BLaER1 (cell line): Measurements from ENCODE around the gene STAB1.
A peak's percentile ranks its signal among the peaks of the same experiment; 100 is the strongest.
"Not testable (repeated sequence)": the region's sequence is repeated elsewhere in the genome, so short reads cannot be mapped to it uniquely, and the experiment has no call there.

Source experiments
- H3K27ac ChIP-seq: shearing (Covaris generic); formaldehyde crosslinking; 2 replicates; pipeline ENCODE4 v1.8.1; 2022
- H3K27me3 ChIP-seq: shearing (Covaris generic); formaldehyde crosslinking; 2 replicates; pipeline ENCODE4 v1.8.1; 2022
- H3K36me3 ChIP-seq: shearing (Covaris generic); formaldehyde crosslinking; 2 replicates; pipeline ENCODE4 v1.8.1; 2022
- H3K4me1 ChIP-seq: shearing (Covaris generic); formaldehyde crosslinking; 2 replicates; pipeline ENCODE4 v1.8.1; 2022
- H3K4me2 ChIP-seq: shearing (Covaris generic); formaldehyde crosslinking; 2 replicates; pipeline ENCODE4 v1.8.1; 2022
- H3K4me3 ChIP-seq: shearing (Covaris generic); formaldehyde crosslinking; 2 replicates; pipeline ENCODE4 v1.8.1; 2022
- H3K9ac ChIP-seq: shearing (Covaris generic); formaldehyde crosslinking; 2 replicates; pipeline ENCODE4 v1.8.1; 2022
- H3K9me3 ChIP-seq: shearing (Covaris generic); formaldehyde crosslinking; 2 replicates; pipeline ENCODE4 v1.8.1; 2022
- H4K20me1 ChIP-seq: shearing (Covaris generic); formaldehyde crosslinking; 2 replicates; pipeline ENCODE4 v1.8.1; 2022
- Cebpa-rat ChIP-seq: shearing (Covaris generic); IDR thresholded peaks from 2 replicates; pipeline ENCODE4 v1.8.1; 2022

STAB1 gene

DNA sequence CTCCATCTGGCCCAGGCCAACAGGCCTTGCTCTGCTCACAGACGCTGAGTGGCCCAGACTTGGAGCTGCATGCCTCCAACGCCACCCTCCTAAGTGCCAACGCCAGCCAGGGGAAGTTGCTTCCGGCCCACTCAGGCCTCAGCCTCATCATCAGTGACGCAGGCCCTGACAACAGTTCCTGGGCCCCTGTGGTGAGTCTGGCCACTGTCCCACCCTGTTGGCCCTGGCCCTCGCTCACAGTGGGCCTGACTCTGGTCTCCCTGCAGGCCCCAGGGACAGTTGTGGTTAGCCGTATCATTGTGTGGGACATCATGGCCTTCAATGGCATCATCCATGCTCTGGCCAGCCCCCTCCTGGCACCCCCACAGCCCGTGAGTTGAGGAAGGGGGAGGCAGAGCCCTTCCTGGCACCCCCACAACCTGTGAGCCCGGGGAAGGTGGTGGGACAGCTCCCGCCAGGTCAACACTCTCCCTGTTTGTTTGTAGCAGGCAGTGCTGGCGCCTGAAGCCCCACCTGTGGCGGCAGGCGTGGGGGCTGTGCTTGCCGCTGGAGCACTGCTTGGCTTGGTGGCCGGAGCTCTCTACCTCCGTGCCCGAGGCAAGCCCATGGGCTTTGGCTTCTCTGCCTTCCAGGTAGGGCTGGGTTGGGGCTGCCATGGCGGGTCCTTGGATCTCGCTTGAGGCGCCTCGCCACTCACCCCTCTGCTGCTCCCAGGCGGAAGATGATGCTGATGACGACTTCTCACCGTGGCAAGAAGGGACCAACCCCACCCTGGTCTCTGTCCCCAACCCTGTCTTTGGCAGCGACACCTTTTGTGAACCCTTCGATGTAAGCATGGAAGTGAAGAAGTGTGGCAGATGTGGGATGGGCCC lies 28.5 kb downstream of the STAB1 start:
- no peak overlapping the region for H3K27ac ChIP-seq
- TF ChIP-seq Cebpa-rat: no peak
- peaks cover 22% of the 10 kb centered on the region; the same call in 1 of the 2 replicates for H4K20me1 ChIP-seq
- H3K4me3 ChIP-seq: no peak overlapping the region
- H3K4me1 ChIP-seq: peaks cover 6% of the 10 kb centered on the region; the same call in 1 of the 2 replicates
- H3K36me3 ChIP-seq: peaks cover 68% of the 10 kb centered on the region
- H3K4me2 ChIP-seq: no peak overlapping the region
- no peaks in the 10 kb centered on the region for H3K9me3 ChIP-seq
- no peaks in the 10 kb centered on the region for H3K27me3 ChIP-seq
- no peak overlapping the region for H3K9ac ChIP-seq

DNA sequence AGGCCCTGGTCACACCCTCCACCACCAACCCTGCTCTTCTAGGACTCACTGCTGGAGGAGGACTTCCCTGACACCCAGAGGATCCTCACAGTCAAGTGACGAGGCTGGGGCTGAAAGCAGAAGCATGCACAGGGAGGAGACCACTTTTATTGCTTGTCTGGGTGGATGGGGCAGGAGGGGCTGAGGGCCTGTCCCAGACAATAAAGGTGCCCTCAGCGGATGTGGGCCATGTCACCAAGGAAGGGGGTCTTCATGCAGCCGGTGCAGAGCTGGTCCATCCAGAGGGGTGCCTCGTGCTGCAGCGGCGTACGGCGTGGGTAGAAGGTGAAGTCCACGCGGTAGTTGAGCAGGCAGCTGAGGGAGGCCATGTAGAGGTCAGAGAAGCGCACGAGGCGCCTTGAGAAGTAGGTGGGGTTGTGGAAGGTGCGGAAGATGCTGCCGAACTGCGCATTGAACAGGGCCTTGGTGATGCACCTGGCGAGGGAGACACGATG lies 29.2 kb downstream of the STAB1 start:
- TF ChIP-seq Cebpa-rat: no peak
- H3K36me3 ChIP-seq: peaks cover 75% of the 10 kb centered on the region
- H3K27ac ChIP-seq: no peak overlapping the region
- peaks cover 29% of the 10 kb centered on the region for H4K20me1 ChIP-seq
- H3K9me3 ChIP-seq: no peaks in the 10 kb centered on the region
- H3K27me3 ChIP-seq: no peaks in the 10 kb centered on the region
- H3K4me3 ChIP-seq: no peak overlapping the region
- no peak overlapping the region for H3K4me2 ChIP-seq
- no peak overlapping the region for H3K9ac ChIP-seq
- H3K4me1 ChIP-seq: peaks cover 6% of the 10 kb centered on the region; the same call in 1 of the 2 replicates

GRCh38 chr3:52524752-52525679 lies 29.9 kb downstream of the STAB1 start:
- H3K36me3 ChIP-seq: peaks cover 82% of the 10 kb centered on the region
- H3K9me3 ChIP-seq: no peaks in the 10 kb centered on the region
- no peak overlapping the region for H3K4me3 ChIP-seq
- no peak overlapping the region for H3K9ac ChIP-seq
- H3K4me2 ChIP-seq: no peak overlapping the region
- H3K27me3 ChIP-seq: no peaks in the 10 kb centered on the region
- H4K20me1 ChIP-seq: peaks cover 36% of the 10 kb centered on the region
- H3K4me1 ChIP-seq: peaks cover 9% of the 10 kb centered on the region
- no peak for TF ChIP-seq Cebpa-rat
- H3K27ac ChIP-seq: no peak overlapping the region

- Histone ChIP-seq H3K4me2 (no peak overlapping the region), H3K36me3 (peaks cover 91% of the 10 kb centered on the region), H3K9ac (no peak overlapping the region), H3K9me3 (no peaks in the 10 kb centered on the region), H3K27ac (no peak overlapping the region), H3K4me1 (peaks cover 18% of the 10 kb centered on the region), H3K27me3 (no peaks in the 10 kb centered on the region), H4K20me1 (peaks cover 45% of the 10 kb centered on the region), H3K4me3 (no peak overlapping the region)
- no peak for TF ChIP-seq Cebpa-rat
Measured at GRCh38 chr3:52525680-52526561, 30.8 kb downstream of the STAB1 start.

DNA sequence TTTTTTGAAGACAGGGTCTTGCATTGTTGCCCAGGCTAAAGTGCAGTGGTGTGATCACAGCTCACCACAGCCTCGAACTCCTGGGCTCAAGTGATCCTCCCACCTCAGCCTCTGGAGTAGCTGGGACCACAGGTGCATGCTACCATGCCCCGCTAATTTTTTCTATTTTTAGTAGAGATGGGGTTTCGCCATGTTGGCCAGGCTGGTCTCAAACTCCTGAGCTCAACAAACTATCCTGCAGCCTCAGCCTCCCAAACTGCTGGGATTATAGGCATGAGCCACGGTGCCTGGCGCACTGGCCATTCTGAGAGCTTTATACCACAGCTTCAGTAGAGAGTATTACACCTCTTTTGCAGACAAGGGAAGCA lies 31.5 kb downstream of the STAB1 start:
- not testable (repeated sequence) for H3K27ac ChIP-seq, H3K9me3 ChIP-seq, H3K27me3 ChIP-seq, H3K4me2 ChIP-seq, H3K9ac ChIP-seq, H3K4me3 ChIP-seq
- Histone ChIP-seq H4K20me1 (peaks cover 53% of the 10 kb centered on the region), H3K36me3 (peaks cover 95% of the 10 kb centered on the region), H3K4me1 (peaks cover 26% of the 10 kb centered on the region)

DNA sequence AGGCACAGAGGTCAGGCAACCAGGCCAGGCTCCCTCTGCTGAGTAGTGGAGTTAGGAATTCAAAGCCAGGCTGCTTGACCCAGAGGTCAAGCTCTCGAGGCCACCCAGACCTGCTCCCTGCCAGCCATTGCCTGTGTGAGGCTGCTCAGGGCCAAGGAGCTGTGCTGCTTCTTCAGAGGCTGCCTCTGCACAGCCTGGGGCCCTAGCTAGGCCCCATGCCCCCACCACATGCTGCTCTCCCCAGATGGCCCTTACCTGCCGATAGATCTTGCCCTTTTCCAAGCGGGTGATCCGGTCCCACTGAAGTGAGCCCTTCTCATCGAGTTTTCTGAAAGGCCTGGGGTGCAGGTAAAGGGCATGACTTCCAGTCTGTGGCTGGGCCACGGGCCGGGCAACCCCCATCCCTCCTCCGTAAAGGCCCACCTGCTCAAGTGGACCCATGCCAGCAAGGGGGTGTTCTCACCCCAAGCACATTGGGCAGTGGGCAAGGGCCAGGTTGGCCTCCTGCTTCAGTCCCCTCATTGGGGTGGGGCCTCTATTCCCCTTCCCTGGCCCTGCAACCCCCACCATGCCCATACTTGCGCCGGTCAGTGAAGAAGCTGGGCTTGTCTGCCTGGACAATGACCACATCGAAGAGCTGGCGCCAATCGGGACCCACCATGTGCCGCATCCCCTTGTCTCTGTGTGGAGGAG lies 32.0 kb downstream of the STAB1 start:
- Histone ChIP-seq H3K4me2 (no peak overlapping the region), H3K36me3 (peaks cover 90% of the 10 kb centered on the region), H3K9ac (0 out of 2 replicates have a peak overlapping the region, but pooled peaks have one; percentile 7), H3K9me3 (no peaks in the 10 kb centered on the region), H4K20me1 (peaks cover 58% of the 10 kb centered on the region), H3K4me1 (peaks cover 31% of the 10 kb centered on the region), H3K27me3 (no peaks in the 10 kb centered on the region), H3K4me3 (no peak overlapping the region), H3K27ac (no peak overlapping the region; the same call in 1 of the 2 replicates)
- TF ChIP-seq Cebpa-rat: no peak

DNA sequence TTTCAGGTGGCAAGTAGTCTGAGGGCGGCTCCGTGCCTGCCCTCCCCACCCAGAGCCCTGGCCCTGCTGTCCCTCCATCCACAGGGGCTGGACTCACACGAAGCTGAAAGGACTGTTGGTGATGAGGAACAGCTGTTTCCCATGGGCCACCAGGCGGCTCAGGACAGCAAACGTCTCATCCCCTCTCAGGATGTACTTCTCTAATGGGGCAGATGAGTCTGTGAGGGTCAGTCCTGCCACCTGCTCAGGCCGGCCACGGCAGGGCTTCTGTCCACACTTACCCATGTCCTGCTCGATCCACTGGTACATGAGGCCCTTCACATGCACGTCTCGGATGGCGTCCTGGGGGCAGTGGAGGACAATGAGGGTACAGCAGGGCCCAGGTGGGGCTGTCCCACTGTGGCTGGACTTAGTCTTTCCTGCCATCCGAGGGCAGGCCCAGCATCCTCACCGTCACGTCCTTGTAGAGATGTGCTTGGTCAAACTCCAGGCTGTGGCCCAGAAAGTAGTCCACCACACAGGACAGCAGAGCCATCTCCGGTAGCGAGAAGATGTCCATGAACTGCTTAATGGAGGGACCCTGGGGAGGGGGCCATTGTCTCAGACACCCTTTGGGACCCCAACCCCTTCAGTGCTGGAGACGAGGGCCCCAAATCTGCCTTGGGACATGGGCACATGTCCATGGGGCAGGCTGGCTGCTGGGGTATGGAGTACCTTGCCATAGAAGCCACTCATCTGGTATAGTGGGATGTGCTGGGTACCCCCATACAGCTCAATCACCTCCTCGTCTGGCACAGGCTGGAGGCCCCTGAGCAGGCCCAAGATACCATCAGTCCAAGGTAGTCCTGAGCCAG lies 32.8 kb downstream of the STAB1 start:
- peaks cover 58% of the 10 kb centered on the region for H4K20me1 ChIP-seq
- no peak for TF ChIP-seq Cebpa-rat
- H3K4me1 ChIP-seq: peaks cover 38% of the 10 kb centered on the region
- no peaks in the 10 kb centered on the region for H3K9me3 ChIP-seq
- peaks cover 82% of the 10 kb centered on the region for H3K36me3 ChIP-seq
- H3K27me3 ChIP-seq: no peaks in the 10 kb centered on the region
- H3K9ac ChIP-seq: no peak overlapping the region
- no peak overlapping the region for H3K4me3 ChIP-seq
- H3K4me2 ChIP-seq: no peak overlapping the region
- H3K27ac ChIP-seq: no peak overlapping the region; the same call in 1 of the 2 replicates
